ENCODE measurements around the gene PIBF1.
"Not testable (repeated sequence)": the region's sequence is repeated elsewhere in the genome, so short reads cannot be mapped to it uniquely, and the experiment has no call there.

PIBF1 gene, protein sequence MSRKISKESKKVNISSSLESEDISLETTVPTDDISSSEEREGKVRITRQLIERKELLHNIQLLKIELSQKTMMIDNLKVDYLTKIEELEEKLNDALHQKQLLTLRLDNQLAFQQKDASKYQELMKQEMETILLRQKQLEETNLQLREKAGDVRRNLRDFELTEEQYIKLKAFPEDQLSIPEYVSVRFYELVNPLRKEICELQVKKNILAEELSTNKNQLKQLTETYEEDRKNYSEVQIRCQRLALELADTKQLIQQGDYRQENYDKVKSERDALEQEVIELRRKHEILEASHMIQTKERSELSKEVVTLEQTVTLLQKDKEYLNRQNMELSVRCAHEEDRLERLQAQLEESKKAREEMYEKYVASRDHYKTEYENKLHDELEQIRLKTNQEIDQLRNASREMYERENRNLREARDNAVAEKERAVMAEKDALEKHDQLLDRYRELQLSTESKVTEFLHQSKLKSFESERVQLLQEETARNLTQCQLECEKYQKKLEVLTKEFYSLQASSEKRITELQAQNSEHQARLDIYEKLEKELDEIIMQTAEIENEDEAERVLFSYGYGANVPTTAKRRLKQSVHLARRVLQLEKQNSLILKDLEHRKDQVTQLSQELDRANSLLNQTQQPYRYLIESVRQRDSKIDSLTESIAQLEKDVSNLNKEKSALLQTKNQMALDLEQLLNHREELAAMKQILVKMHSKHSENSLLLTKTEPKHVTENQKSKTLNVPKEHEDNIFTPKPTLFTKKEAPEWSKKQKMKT

DNA sequence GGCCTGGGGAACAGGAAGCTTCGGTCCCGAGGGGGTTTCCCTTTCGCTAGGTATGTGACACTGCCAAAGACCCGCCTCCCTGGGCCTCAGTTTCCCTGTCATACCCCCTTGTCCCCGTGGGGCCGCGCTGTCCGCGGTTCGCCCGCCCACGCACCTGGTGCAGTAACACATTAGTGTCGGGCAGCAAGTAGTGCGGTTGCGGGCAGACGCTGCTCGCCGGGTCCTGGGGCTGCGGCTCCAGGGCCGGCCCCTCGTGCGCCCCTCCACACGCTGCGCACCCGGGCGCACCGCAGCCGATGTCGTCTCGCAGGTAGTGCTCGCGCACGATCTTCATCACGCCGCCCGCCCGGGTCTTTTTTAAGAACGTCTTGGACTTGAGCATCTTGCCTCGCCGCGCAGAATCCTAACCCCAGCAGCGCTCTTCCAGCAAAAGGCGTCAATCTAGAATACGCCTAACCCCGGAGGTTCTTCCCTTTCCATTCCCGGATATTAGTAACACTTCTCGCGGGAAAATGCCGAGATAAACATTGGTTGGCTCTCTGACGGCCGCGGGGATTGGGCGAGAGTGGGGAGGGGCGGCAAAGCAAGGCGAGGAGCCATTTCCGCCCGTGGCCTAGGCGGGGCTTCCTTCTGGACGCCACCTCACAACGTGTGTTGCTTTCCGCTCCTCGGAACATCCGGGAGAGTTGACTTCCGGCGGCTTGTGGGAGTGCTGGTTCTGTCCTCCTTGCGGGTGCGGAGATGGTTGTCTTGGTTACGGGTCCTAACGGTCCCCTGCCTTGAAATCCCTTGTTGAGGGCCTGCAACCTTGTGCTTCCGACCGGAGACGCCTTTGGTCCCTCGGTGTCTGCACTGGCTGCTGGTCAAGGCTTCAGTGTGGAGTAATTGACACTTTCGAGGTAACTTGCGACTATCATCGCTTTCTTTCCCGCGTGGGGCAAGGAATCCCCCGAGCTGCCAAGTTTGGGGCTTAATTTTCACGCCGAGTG, at the start of gene PIBF1, which contains the start of gene DIS3:
TSS of gene PIBF1 (plus strand) at position 683 of the 989 bp plus-strand sequence. CDS start 1,337 bp downstream, outside the sequence.
TSS of gene DIS3 (minus strand) at position 450 of the 989 bp plus-strand sequence. CDS start at position 382, 68 bp downstream.
- FAIRE-seq, result peak; percentile 92
- peak; percentile 92 for DNase-seq (ENCODE audit: low spot score)

DNA sequence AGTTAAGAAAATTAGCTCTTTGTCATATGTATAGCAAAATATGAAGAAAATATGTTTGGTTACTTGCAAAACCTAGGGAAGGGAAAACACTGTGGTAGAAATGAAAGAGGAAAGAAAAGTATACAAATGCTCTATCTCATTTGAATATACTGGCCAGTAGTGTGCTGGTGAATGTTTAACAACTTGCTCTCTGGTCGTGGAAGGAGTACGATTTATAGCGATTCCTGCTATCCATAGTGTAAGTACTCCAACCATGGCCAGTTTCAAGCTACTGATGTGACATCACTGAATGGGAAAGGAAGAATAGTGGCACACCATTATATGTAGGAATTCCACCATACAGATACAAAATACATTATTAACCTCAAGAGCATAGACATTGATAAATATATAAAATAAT, 44.9 kb upstream of the PIBF1 start:
- DNase-seq (ENCODE audit: low spot score) (no peak), FAIRE-seq (no peak)

DNA sequence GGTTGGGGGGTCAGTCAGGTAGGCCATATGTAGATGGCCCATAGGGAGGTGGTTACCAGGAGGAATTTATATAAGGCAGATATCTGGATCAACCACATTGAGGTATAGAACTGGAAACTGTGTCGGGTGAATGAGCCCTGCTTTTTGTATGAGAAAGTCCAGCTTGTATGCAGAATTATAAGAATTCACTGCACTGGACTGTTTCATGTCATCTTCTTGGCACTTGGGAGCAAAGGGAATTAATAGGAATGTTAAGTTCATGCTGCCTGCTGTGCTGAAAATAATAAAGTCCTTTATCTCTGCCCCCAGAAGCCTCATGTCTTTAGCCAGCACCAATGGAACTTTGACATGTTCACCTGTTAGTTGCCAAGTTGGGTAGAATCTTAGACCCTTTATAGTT, 41.9 kb upstream of the PIBF1 start:
- FAIRE-seq, result no peak
- no peak for DNase-seq (ENCODE audit: low spot score)

DNA sequence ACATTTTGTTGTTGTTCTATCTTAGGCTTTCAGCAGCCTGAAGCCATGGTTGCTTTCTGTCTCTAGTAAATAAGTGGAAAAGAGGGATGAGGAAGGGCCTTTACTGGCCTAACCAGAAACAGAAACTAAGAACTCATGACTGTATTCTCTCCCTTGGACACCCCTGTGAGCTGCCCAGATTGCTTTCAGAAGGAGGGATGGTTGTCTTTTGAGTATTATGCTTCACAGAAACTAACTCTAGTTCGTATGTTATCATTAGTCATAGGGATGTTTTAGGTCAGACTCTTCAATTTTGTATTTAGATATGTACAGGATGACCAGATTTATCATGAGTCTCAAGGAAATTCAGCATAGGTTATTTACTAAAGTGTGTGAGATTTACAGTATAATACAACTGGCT, 36.7 kb upstream of the PIBF1 start:
- no peak for FAIRE-seq
- no peak for DNase-seq (ENCODE audit: low spot score)

DNA sequence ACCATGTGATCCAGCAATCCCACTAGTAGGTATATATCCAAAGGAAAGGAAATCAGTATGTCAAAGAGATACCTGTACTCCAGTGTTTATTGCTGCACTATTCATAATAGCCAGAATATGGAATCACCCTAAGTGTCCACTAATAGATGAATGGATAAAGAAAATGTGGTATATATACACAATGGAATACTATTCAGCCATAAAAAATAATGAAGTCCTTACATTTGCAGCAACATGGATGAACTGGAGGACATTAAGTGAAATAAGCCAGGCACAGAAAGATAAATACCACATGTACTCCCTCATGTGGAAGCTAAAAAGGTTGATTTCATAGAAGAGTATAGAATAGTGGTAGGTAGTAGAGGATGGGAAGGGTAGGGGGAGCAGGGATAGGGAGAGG, 30.7 kb upstream of the PIBF1 start:
- no peak for DNase-seq (ENCODE audit: low spot score)
- FAIRE-seq, result no peak

DNA sequence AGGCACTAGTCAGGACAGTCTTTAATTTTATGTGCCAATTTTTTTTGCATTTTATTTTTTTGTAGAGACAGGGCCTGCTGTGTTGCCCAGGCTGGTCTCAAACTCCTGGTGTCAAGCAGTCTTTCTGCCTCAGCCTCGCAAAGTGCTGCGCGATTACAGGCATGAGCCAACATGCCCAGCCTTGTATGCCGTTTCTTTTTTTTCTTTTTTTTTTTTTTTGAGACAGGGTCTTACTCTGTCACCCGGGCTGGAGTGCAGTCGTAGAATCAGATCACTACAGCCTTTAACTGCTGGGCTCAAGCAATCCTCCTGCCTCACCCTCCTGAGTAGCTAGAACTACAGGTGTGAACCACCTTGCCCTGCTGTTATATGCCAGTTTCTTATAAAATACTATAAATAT, 27.8 kb upstream of the PIBF1 start:
- FAIRE-seq, result no peak
- DNase-seq (ENCODE audit: low spot score), result no peak

DNA sequence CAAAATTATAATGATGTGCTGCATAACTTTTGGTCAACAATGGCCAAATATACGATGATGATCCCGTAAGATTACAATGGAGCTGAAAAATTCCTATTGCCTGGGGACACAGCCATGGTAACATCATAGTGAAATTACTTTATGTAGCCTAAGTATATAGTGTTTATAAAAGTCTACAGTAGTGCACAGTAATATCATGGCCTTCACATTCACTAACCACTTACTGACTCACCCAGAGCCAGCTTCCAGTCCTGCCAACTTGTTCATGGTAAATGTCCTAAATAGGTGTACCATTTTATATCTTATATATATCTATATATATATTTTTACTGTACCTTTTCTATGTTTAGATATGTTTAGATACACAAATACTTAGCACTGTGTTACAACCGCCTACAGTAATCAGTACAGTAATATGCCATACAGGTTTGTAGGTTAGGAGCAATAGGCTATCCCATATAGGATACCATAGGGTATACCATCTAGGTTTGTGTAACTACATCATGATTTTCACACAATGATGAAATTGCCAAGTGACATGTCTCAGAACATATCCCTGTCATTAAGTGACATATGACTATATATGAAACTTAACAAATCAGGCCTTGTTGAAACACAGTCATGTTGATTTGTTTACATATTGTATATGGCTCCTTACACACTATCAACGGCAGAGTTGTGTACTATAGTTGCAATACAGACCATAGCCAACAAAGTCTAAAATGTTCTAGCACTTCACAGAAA, 24.0 kb upstream of the PIBF1 start:
- FAIRE-seq, result no peak

DNA sequence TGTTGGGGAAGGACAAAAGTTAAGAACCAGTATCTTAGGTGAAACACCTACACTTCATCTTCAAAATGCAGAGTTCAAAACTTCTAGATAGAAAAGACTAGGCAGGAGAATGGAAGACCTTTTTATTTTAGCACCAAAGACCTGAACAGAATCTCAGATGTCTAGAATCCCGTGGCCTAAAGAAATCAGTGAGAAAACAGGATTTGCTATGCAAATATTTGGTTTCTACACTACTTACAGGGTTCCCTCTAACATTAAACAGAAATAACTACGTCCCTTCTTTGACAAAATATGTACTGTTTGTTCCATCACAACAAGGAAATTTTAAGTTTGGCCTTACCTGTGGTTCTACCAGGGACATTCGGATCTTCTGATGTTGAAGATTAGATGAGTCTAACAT, 21.7 kb upstream of the PIBF1 start:
- DNase-seq (ENCODE audit: low spot score) (no peak), FAIRE-seq (no peak)

More for the DNA sequence above, 24.0 kb upstream of the PIBF1 start:
- no peak for DNase-seq (ENCODE audit: low spot score)

DNA sequence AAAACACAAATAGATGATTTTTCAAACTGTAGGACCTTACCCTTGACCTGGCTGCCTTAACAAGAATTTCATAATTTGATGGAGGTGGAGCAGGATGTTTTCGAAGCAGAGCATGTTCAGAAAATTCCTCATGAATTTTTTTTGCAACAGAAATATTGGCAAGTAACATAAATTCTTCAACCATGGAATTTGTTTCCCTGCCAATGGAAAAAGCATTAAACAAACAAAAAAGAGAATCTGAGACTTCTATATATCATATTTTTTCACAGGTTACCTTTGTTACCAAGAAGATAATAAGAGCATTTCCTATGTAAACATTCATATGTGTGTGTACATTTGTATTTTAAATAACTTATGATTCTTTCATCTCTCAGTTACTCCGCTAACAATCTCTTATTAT, 18.5 kb upstream of the PIBF1 start:
- DNase-seq (ENCODE audit: low spot score) (no peak), FAIRE-seq (no peak)

DNA sequence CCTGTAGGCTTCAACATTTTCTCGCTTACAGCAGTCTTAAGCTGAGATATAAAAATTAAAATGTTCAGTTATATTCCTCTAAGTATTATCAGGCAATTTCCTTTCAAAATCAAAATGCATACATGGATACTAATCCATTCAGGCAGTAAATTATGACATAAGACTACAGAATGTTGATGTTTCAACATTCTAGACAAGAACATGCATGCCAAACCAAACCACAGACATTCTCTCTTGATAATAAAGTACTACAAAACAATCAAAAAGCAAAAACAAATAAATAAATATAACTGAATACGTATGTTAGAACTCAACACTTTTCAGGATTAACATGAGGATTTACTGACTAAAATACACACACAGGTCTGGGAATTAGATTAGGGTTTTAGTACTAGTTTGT, 7.9 kb upstream of the PIBF1 start:
- DNase-seq (ENCODE audit: low spot score) (no peak), FAIRE-seq (no peak)

DNA sequence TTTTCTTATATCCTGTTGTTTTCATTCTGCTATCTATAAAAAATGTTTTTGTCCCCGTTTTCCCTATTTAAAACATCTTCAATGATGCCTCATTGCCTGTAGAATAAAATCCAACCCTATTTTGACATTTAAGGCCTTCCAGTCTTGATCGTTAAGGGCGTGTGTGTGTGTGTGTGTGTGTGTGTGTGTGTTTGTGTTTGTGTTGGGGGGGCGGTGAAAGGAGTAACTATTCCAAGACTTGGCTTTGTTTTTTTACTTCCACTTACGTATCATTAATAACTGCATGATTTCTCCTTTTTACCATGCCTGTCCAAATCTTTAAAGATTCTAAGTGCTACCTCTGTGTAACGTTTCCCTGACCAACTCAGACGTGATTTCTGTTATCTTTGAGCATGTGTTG, 784 bp downstream of the PIBF1 start:
- no peak for DNase-seq (ENCODE audit: low spot score)
- FAIRE-seq, result no peak

DNA sequence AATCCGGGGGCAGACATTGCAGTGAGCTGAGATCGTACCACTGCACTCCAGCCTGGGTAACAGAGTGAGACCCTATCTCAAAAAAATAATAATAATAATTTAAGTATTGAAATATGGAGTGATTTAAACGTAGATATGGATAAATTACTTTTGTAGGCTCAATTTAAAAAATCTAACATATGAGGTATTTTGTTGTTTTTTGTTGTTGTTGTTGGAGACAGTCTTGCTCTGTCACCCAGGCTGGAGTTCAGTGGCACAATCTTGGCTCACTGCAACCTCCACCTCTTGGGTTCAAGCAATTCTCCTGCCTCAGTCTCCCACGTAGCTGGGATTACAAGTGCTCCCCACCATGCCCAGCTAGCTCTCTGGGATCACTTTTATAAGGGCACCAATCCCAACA, 2.7 kb downstream of the PIBF1 start:
- FAIRE-seq; DNase-seq (ENCODE audit: low spot score): not testable (repeated sequence)

DNA sequence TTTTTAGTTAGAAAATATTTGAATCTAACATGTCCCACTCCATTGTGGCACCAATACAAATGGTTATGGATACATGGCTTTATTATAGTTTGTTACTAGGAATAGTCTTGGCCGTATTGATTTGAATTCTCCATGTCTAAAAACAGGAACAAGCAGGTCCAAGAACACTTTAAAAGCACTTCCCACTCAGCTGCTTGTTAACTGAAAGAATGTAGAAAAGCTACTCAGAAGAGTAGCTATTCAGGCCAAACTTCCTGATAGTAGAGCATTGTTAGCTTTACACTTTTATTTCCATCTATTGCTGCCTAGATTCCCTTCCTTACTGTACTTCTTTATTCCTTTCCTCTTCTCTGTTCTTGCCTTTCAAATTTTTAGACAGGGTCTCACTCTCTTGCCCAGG, 6.9 kb downstream of the PIBF1 start:
- no peak for FAIRE-seq

DNA sequence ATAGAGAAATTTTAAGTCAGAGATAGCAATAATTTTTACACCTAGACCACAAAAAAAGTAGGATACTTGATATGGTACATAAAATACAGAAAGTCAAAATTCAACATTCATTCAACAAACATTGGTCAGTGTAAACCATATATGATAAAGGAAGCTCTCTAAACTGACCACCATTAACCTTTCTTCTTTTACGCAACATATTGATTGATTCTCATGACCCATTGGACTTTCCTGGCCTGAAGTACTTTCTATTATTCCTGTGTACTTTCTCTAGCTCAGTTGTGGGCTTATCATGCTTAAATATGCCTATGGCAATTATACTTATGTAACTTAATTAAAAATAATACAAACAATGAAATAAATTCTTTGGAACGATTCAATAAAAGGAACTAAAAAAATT, 10.7 kb downstream of the PIBF1 start:
- FAIRE-seq (no peak), DNase-seq (ENCODE audit: low spot score) (no peak)

More for the DNA sequence above, 6.9 kb downstream of the PIBF1 start:
- no peak for DNase-seq (ENCODE audit: low spot score)

DNA sequence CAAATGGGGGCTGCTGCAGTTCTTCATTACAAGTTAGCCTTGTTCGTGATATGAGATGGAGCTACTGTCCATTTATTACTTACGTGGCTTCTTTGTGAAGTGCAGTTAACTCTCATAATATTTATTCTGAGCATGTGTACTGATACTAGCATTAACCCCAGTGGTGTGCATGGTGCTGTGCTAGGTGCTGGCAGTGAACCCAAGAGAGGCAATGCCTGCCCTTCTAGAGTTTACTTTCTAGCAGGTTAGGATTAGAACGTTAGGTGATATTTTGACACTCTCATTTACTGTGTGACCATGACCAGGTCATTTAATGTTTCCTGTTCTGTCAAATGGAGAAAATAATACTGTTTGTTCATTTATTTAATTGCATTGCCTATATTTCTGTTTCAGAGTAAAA, 16.9 kb downstream of the PIBF1 start:
- FAIRE-seq (no peak), DNase-seq (ENCODE audit: low spot score) (no peak)

DNA sequence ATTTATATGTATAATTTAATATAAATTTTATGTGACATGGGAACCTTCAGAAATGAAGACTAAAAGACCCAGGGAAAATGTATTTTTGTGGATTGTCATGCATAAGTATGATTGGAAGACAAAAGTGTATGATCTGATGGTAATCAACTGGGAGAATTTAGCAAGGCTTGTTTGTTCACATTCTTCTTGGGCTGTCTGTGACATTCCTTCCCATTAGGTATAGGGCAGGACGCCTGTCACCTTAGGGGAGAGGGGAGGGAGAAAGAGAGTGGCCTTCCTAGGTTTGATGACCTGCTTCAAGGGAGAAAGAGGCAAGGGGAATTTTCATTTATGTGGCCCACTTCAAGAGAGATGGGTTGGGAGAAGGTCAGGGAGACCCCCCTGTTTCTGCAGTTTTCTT, 22.4 kb downstream of the PIBF1 start:
- DNase-seq (ENCODE audit: low spot score) (no peak), FAIRE-seq (no peak)

DNA sequence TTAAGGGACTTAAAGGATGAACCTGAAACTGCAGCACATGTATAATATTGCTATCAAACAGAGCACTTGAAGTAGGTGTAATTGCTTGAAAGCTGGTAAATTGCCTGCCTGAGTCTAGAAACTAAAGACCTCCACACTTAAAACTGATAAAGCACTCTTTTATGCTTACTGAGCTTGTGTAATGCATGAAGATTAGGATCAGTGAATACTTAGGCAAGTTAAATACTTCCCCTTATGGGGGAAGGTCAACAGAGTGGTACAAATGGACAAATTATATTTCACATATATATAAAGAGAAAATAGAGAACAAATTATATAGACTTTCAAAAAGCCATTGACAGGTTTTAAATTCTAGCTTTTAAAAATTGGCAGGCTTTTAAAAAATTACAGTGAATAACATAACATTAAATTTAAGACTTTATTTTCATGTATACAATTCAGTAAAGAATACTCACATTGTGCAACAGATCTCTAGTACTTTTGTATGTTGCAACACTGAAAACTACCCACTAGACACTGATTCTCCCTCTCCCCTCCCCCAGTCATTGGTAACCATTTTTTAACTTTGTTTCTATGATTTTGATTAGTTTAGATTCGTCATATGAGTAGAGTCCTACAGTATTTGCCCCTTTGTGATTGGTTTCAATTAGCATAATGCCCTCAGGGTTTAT, 23.9 kb downstream of the PIBF1 start:
- FAIRE-seq (no peak), DNase-seq (ENCODE audit: low spot score) (no peak)

DNA sequence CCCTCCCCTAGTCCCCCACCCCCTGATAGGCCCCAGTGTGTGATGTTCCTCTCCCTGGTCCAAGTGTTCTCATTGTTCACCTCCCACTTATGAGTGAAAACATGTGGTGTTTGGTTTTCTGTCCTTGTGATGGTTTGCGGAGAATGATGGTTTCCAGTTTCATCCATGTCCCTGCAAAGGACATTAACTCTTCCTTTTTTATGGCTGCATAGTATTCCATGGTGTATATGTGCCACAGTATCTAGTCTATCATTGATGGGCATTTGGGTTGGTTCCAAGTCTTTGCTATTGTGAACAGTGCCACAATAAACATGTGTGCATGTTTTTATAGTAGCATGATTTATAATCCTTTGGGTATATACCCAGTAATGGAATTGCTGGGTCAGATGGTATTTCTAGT, 24.6 kb downstream of the PIBF1 start:
- not testable (repeated sequence) for DNase-seq (ENCODE audit: low spot score); FAIRE-seq

DNA sequence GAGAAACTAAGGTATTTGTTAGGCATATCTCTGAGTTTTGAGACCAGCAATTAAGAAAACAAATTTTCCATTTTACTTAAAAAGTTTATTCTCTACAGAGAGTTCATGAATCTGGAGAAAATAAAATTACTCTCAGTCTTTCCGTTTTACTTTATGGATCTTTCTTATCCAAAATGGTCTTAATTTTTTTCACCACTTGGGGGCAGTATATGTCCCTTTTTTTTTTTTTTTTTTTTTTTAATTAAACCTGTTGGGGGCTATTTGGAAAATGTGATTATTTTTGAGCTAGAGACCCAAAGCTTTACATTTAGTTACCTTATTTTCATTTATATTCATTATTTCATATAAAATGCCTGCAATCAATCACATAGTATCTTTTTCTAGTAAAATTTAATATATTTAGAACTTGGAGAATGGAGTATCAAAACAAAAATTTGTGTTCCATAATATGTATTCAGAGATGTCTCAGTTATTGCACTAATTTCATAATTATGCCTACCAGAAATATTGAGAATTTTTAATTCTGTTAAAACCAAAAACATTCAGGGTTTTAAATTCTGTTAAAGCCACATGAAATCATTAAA, 27.1 kb downstream of the PIBF1 start:
- peak; percentile 64 for FAIRE-seq
- no peak for DNase-seq (ENCODE audit: low spot score)

All from RCC 7860 (cell line).